Measurements from ENCODE around the gene ATP4A.
"Not testable (repeated sequence)": the region's sequence is repeated elsewhere in the genome, so short reads cannot be mapped to it uniquely, and the experiment has no call there.

The ATP4A gene
- 0 reads per million in 4 experiments for total RNA-seq

- DNase-seq = no peak
Observed at GRCh38 chr19:35563207-35563829, at the start of gene ATP4A. TSS of gene ATP4A (minus strand) at chr19:35563658. CDS start at chr19:35563629, 29 bp downstream.

GRCh38 chr19:35612559-35613321, 49.3 kb upstream of the ATP4A start, which contains the start of gene HAUS5:
TSS of gene HAUS5 (plus strand) at chr19:35612735. CDS start at chr19:35612795, 60 bp downstream.
- DNase-seq = peak; percentile 93

- no peak for DNase-seq
Observed at GRCh38 chr19:35612224-35612558, 48.7 kb upstream of the ATP4A start.

- DNase-seq = no peak
Observed at GRCh38 chr19:35609851-35610353, 46.4 kb upstream of the ATP4A start.

GRCh38 chr19:35608251-35608650, 44.8 kb upstream of the ATP4A start:
- DNase-seq = no peak

- no peak for DNase-seq
Observed at GRCh38 chr19:35607661-35608060, 44.2 kb upstream of the ATP4A start.

GRCh38 chr19:35607170-35607569, 43.7 kb upstream of the ATP4A start:
- DNase-seq = not testable (repeated sequence)

GRCh38 chr19:35604436-35604835, 41.0 kb upstream of the ATP4A start:
- DNase-seq = not testable (repeated sequence)

GRCh38 chr19:35601971-35602370, 38.5 kb upstream of the ATP4A start:
- DNase-seq = no peak

GRCh38 chr19:35596366-35596999, 33.0 kb upstream of the ATP4A start:
- DNase-seq = no peak

GRCh38 chr19:35595928-35596327, 32.5 kb upstream of the ATP4A start:
- no peak for DNase-seq

GRCh38 chr19:35595026-35595425, 31.6 kb upstream of the ATP4A start:
- not testable (repeated sequence) for DNase-seq

GRCh38 chr19:35592226-35592625, 28.8 kb upstream of the ATP4A start:
- no peak for DNase-seq

- DNase-seq = no peak
Observed at GRCh38 chr19:35590875-35591274, 27.4 kb upstream of the ATP4A start.

GRCh38 chr19:35587321-35587720, 23.9 kb upstream of the ATP4A start:
- no peak for DNase-seq

- DNase-seq = peak; percentile 9
Observed at GRCh38 chr19:35585848-35586247, 22.4 kb upstream of the ATP4A start, which contains the start of gene PMIS2. TSS of gene PMIS2 (plus strand) at chr19:35586173. CDS start at chr19:35586260, 87 bp downstream.

GRCh38 chr19:35582760-35583159, 19.3 kb upstream of the ATP4A start:
- DNase-seq = no peak

GRCh38 chr19:35578707-35579106, 15.2 kb upstream of the ATP4A start:
- DNase-seq = no peak

- no peak for DNase-seq
Observed at GRCh38 chr19:35577918-35578317, 14.5 kb upstream of the ATP4A start.

- DNase-seq = no peak
Observed at GRCh38 chr19:35571406-35571965, 8.0 kb upstream of the ATP4A start.

GRCh38 chr19:35569281-35569781, 5.9 kb upstream of the ATP4A start:
- no peak for DNase-seq

GRCh38 chr19:35566738-35567137, 3.3 kb upstream of the ATP4A start:
- DNase-seq = no peak
